HepG2 (cell line): Measurements from ENCODE around the gene PCSK7. TPM values are rescaled to one million over a fixed set of nuclear protein-coding genes. Genes with fewer than 3 reads are reported as not detected.
A peak's percentile ranks its signal among the peaks of the same experiment; 100 is the strongest.

Experiments
- ATAC-seq: fragments of 200-7000 bp; cut with Tn5 transposase; 3 replicates; pipeline ENCODE4 v1.9.1; 2020; ENCODE audit warnings: mild to moderate bottlenecking, moderate library complexity
- BruUV-seq: library from RNA; stranded (reverse); fragments of 400-500 nt; replicated peaks from 2 replicates; lab custom pipeline; 2021; lab: Mats Ljungman, UMichigan
- CTCF ChIA-PET: fragments of 300-600 bp; formaldehyde crosslinking; extraction: SDS; loops from one replicate; lab custom pipeline; 2021; ENCODE audit warnings: low total read pairs, inconsistent platforms, low intra/inter-chr PET ratio; lab: Yijun Ruan, JAX
- POLR2A ChIA-PET: fragments of 350-600 bp; sonication (Branson Sonifier 250); formaldehyde crosslinking; loops from one replicate; lab custom pipeline; 2020; ENCODE audit warnings: antibody characterized with exemption, inconsistent platforms; lab: Yijun Ruan, JAX
- DNase-seq: peaks from one replicate; pipeline ENCODE4 v3.0.0-alpha.2; 2015; ENCODE audit warnings: low spot score
- FAIRE-seq: peaks from 3 replicates; lab custom pipeline; 2011; peaks lifted over from hg19 to GRCh38; lab: Jason Lieb, UNC
- H2AFZ ChIP-seq: one replicate; pipeline ENCODE4 v1.6.1; 2011; ENCODE audit warnings: low read length, inconsistent platforms
- H3K27ac ChIP-seq: fragments of 300-600 bp; 3 replicates; pipeline ENCODE4 v1.8.0; 2011; ENCODE audit warnings: mixed run types, mild to moderate bottlenecking, mixed read lengths, low read length, inconsistent platforms; ENCODE audit not compliant: insufficient read depth; ENCODE audit errors: extremely low read length
- H3K27me3 ChIP-seq, 2 experiments: fragments of 200-600 bp in 1 of 2; 2 replicates in 1 of 2; 3 replicates in 1 of 2; pipeline versions ENCODE4 v1.6.0 to v1.8.0; 2011; ENCODE audit warnings: low read length in 2 of 2, mild to moderate bottlenecking in 2 of 2, moderate library complexity in 2 of 2, inconsistent platforms in 1 of 2; ENCODE audit not compliant: insufficient read depth in 2 of 2, control insufficient read depth in 1 of 2
- H3K36me3 ChIP-seq, 2 experiments: fragments of 200-600 bp in 1 of 2; replicated peaks in 1 of 2; 2 replicates in 1 of 2; 3 replicates in 1 of 2; pipeline versions ENCODE4 v1.5.1 to v1.8.0; 2011; ENCODE audit warnings: low read length in 2 of 2, inconsistent platforms in 1 of 2; ENCODE audit not compliant: insufficient read depth in 2 of 2, control insufficient read depth in 1 of 2
- H3K4me1 ChIP-seq: 2 replicates; pipeline ENCODE4 v1.5.1; 2012; ENCODE audit warnings: low read length, inconsistent platforms; ENCODE audit not compliant: insufficient read depth
- H3K4me2 ChIP-seq: 2 replicates; pipeline ENCODE4 v1.6.0; 2011; ENCODE audit warnings: low read depth, low read length, inconsistent platforms
- H3K4me3 ChIP-seq, 3 experiments: fragments of 200-600 bp in 1 of 3; sonication (generic), shearing (Covaris generic) in 1 of 3; replicated peaks in 1 of 3; 2 replicates each; pipeline ENCODE4 v1.5.1; 2011 to 2016; ENCODE audit warnings: low read length in 3 of 3, inconsistent platforms in 2 of 3, low read depth in 2 of 3, mild to moderate bottlenecking in 2 of 3, control low read depth in 1 of 3, mixed read lengths in 1 of 3; ENCODE audit not compliant: insufficient read depth in 1 of 3
- H3K79me2 ChIP-seq: one replicate; pipeline ENCODE4 v1.6.1; 2011; ENCODE audit warnings: low read length, inconsistent platforms; ENCODE audit not compliant: insufficient read depth
- H3K9ac ChIP-seq: 2 replicates; pipeline ENCODE4 v1.6.0; 2011; ENCODE audit warnings: mild to moderate bottlenecking, low read depth, low read length, inconsistent platforms; ENCODE audit not compliant: insufficient read depth
- H3K9me3 ChIP-seq: 2 replicates; pipeline ENCODE4 v1.5.1; 2012; ENCODE audit warnings: mild to moderate bottlenecking, low read length
- H4K20me1 ChIP-seq: 2 replicates; pipeline ENCODE4 v1.6.0; 2011; ENCODE audit warnings: inconsistent platforms, mild to moderate bottlenecking, low read length, moderate library complexity; ENCODE audit not compliant: insufficient read depth
- AGO2 ChIP-seq: fragments of 200-400 bp; formaldehyde crosslinking; optimal IDR thresholded peaks from 2 replicates; pipeline ENCODE3; 2017; ENCODE audit warnings: mild to moderate bottlenecking, low read depth, low read length, moderate library complexity
- ATF1 ChIP-seq: IDR thresholded peaks from 2 replicates; pipeline ENCODE4 v1.6.1; 2016; ENCODE audit warnings: mild to moderate bottlenecking, control low read depth
- RBM39 ChIP-seq: fragments of 200-400 bp; formaldehyde crosslinking; IDR thresholded peaks from one replicate; pipeline ENCODE4 v1.6.1; 2018; ENCODE audit warnings: antibody characterized with exemption, mild to moderate bottlenecking, low read depth, low read length; ENCODE audit not compliant: poor library complexity, severe bottlenecking
- RORA ChIP-seq: sonication (generic); formaldehyde crosslinking; IDR thresholded peaks from 2 replicates; pipeline ENCODE4 v1.5.0; 2020; ENCODE audit warnings: mild to moderate bottlenecking, missing genetic modification reagents, moderate library complexity
- SIN3A ChIP-seq: IDR thresholded peaks from 2 replicates; pipeline ENCODE4 v1.6.1; 2011; ENCODE audit warnings: low read depth, mild to moderate bottlenecking, control low read depth, low read length, borderline replicate concordance
- TEAD2 ChIP-seq: sonication (generic); formaldehyde crosslinking; IDR thresholded peaks from 2 replicates; pipeline ENCODE4 v1.9.0; 2021; ENCODE audit warnings: missing genetic modification reagents
- ZBTB7A ChIP-seq: sonication (generic); formaldehyde crosslinking; IDR thresholded peaks from 2 replicates; pipeline ENCODE4 v1.8.0; 2022; ENCODE audit warnings: mild to moderate bottlenecking, missing genetic modification reagents
- WGBS: methylation state at CpG from one replicate; pipeline ENCODE4 v1.1.6; 2017; ENCODE audit warnings: low lambda C conversion rate; 5-methylcytosine and 5-hydroxymethylcytosine counted together
- in situ Hi-C: cut with HindIII; loops from 2 replicates; pipeline ENCODE4 v1.10.0; 2017; ENCODE audit warnings: low pct_unique_long_range_greater_than_20kb; ENCODE audit not compliant: extremely low pct_ligation_motif_present
- intact Hi-C: fragments of 100-400 bp; cut with micrococcal nuclease; formaldehyde crosslinking; loops from one replicate; pipeline ENCODE4 v1.10.0; 2022; ENCODE audit not compliant: unreplicated experiment
- polyA plus RNA-seq, 8 experiments: library from polyadenylated mRNA; depleted of rRNA in 3 of 8; stranded (reverse) in 7 of 8; unstranded in 1 of 8; fragments of >200 nt; fragmentation: Illumina TruSeq in 4 of 8; extraction: Trizol in 4 of 8; gene quantifications; 2 replicates each; pipeline versions ENCODE4 v1.2.1 to v1.2.3, GENCODE V29; 2011 to 2016; ENCODE audit warnings: low read depth in 4 of 8, missing spikeins in 1 of 8, mixed read lengths in 1 of 8; ENCODE audit not compliant: insufficient read depth in 1 of 8
- total RNA-seq, 5 experiments: library from RNA; depleted of rRNA; stranded (reverse); fragments of >200 nt; fragmentation: Illumina TruSeq; extraction: Trizol; gene quantifications; 2 replicates each; pipeline ENCODE4 v1.2.3, GENCODE V29; 2016; ENCODE audit warnings: low read depth in 1 of 5

Gene PCSK7
- total and polyA plus RNA-seq, 2 of the 13 experiments (the other 11 are each of a cell fraction or from before 2014, with no cell fraction given): 13.4 to 13.8 TPM

- Histone ChIP-seq H3K9me3 (no peaks in the 10 kb centered on the region), H3K79me2 (no peaks in the 10 kb centered on the region), H3K4me2 (no peak overlapping the region), H4K20me1 (no peaks in the 10 kb centered on the region), H2AFZ (no peak overlapping the region), H3K9ac (no peak overlapping the region), H3K4me3 (no peak overlapping the region), H3K27ac (no peak overlapping the region), H3K27me3 (no peaks in the 10 kb centered on the region), H3K36me3 (peaks cover 0 to 3% of the 10 kb centered on the region in 2 experiments; a peak in 1 of 5 replicates), H3K4me1 (no peaks in the 10 kb centered on the region)
- BruUV-seq: no TSS peak
- TF ChIP-seq RORA (CRISPR knock-in tag): no peak
- TF ChIP-seq ZBTB7A (CRISPR knock-in tag): no peak
- TF ChIP-seq AGO2: peak; percentile 22
- CTCF ChIA-PET: no interaction called here
- 91% methylated on average over 10 of the region's 17 CpGs for WGBS
- ATAC-seq (no peak), FAIRE-seq (no peak), DNase-seq (no peak)
- in situ Hi-C loops: loop anchor here (5.0 kb wide), 1 partner anchor 72 kb away; no protein-coding TSS in a partner anchor
- POLR2A ChIA-PET: no interaction called here
- intact Hi-C loops: loop anchor here (5.0 kb wide), 1 partner anchor 72 kb away; no protein-coding TSS in a partner anchor
Measured at GRCh38 chr11:117204283-117205080, 27.4 kb downstream of the PCSK7 start.

GRCh38 chr11:117203069-117203407, 28.8 kb downstream of the PCSK7 start:
- FAIRE-seq: no peak
- ChIA-PET POLR2A (interaction anchor here (0.9 kb wide), 1 partner anchor 25 kb away, joined by 3 read pairs; the partner anchor contains the start of gene SIDT2), CTCF (no interaction called here)
- H3K9ac ChIP-seq: no peak overlapping the region
- peaks cover 0 to 3% of the 10 kb centered on the region in 2 experiments; a peak in 1 of 5 replicates for H3K36me3 ChIP-seq
- H2AFZ ChIP-seq: no peak overlapping the region
- BruUV-seq: no TSS peak
- H3K4me2 ChIP-seq: no peak overlapping the region
- no peaks in the 10 kb centered on the region for H3K79me2 ChIP-seq
- no peaks in the 10 kb centered on the region for H3K9me3 ChIP-seq
- WGBS: 96% methylated on average over 7 of the region's 10 CpGs
- in situ Hi-C loops (no loop called here), intact Hi-C loops (no loop called here)
- H3K27ac ChIP-seq: no peak overlapping the region
- no peaks in the 10 kb centered on the region for H3K27me3 ChIP-seq
- H3K4me3 ChIP-seq: no peak overlapping the region
- TF ChIP-seq SIN3A (no peak), ATF1 (CRISPR knock-in tag) (no peak), AGO2 (peak; percentile 63), RBM39 (no peak), TEAD2 (CRISPR knock-in tag) (no peak)
- peaks cover 8% of the 10 kb centered on the region for H3K4me1 ChIP-seq
- H4K20me1 ChIP-seq: no peaks in the 10 kb centered on the region
- no peak for DNase-seq
- ATAC-seq: no peak
